Activated naive CD4-positive, alpha-beta T cell treated with anti-CD3 and anti-CD28 coated beads, Interleukin-2, amount 50 U/mL, for 16 hours (primary cell): ENCODE results near the gene SEC14L2.
"Not testable (repeated sequence)": the region's sequence is repeated elsewhere in the genome, so short reads cannot be mapped to it uniquely, and the experiment has no call there.

ENCODE experiments used
- DNase-seq: peaks from one replicate; pipeline ENCODE4 v3.0.0-alpha.2; 2020

SEC14L2 gene

DNA sequence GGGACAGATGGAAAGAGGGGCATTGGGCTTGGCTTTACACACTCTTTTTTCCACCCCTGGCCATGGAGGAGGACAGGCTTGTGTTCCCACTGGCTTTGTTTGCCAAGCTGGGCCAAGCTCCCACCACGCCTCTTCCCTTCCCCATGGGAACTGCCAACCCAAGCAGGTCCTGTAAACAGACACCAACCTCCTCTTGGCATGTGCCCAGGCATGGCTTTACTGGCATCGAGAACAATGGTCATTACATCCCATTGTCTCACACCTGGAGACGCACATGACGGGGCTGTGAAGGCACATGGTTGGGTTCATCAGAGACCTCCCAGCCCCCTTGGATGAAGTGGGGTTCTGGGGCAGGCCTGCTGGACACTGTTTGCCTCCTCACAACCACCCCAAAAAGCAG is 63.3 kb downstream of the SEC14L2 start:
- DNase-seq, result no peak

DNA sequence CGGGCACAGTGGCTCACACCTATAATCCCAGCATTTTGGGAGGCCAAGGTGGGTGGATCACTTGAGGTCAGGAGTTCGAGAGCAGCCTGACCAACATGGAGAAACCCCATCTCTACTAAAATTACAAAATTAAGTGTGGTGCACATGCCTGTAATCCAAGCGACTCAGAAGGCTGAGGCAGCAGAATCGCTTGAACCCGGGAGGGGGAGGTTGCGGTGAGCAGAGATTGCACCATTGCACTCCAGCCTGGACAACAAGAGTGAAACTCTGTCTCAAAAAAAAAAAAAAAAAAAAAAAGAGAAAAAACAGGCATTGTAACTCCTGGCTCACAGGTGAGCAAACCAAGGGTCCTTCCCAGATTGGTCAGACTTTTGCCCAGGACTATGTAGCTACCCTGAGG is 63.7 kb downstream of the SEC14L2 start:
- DNase-seq, result not testable (repeated sequence)

DNA sequence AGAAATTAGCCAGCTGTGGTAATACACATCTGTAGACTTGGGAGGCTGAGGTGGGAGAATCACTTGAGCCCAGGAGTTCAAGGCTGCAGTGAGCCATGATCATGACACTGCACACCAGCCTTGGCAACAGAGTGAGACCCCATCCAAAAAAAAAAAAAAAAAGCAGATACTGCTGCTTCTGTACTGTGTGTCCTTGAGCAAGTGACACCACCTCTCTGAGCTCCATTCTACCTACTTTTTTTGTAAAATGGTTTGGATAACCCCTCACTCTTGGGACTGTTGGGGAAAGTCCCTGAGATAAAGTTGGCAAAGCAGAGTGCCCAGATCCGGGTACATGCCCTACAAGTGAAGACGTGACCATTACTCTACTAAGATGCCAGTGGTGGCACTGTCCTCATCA is 72.3 kb downstream of the SEC14L2 start:
- DNase-seq, result no peak

DNA sequence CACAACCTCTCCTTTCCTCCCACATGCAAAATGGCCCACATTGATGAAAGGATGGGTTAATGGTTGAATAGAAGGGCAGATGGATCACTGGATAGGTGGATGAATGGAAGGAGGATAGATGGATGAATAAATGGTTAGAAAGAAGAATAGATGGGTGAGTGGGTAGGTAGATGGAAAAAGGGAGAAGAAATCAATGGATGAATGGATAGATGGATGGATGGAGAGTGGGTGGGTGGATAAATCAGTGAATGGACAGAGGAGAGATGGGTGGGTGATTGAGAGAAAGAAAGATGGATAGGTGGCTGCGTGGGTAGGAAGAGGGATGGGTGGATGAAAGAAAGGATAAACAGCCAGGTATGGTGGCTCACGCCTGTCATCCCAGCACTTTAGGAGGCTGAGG is 73.8 kb downstream of the SEC14L2 start:
- no peak for DNase-seq

DNA sequence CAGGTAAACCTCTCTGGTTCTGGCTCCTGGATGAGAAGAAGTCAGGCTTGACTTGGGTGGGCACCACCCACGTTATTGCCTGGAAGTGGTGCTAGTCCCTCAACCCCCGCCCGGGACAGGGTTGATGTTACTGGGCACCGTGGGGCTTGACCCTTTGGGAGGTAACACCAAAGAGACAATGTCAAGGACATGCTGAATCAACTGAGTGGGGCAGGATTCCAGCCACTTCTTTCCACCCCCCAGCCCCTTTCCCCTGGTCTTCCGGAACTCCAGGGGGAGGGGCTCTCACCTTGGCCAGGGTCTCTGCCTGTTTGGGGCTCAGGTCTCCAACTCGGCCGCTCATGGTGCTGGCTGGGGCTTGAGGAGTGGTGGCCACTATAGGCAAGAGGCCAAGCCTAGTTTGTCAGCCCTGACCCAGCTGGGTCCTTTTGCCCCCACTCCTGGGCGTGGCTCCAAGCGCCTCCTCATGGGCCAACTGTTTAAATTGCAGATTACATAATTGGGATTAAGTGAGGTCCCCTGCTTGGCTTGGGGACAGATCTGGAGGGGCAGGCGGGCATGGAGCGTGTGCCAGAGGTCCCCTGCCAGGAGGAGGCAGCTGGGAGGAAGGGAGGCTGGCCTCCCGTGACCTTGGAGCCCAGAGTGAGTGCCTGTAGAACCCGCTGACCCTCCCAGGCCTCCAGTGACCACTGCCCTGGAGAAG is 74.9 kb downstream of the SEC14L2 start, which contains the start of gene SEC14L3:
TSS of gene SEC14L3 (minus strand) at position 402 of the 703 bp plus-strand sequence. CDS start at position 343, 59 bp downstream.
- DNase-seq, result no peak

DNA sequence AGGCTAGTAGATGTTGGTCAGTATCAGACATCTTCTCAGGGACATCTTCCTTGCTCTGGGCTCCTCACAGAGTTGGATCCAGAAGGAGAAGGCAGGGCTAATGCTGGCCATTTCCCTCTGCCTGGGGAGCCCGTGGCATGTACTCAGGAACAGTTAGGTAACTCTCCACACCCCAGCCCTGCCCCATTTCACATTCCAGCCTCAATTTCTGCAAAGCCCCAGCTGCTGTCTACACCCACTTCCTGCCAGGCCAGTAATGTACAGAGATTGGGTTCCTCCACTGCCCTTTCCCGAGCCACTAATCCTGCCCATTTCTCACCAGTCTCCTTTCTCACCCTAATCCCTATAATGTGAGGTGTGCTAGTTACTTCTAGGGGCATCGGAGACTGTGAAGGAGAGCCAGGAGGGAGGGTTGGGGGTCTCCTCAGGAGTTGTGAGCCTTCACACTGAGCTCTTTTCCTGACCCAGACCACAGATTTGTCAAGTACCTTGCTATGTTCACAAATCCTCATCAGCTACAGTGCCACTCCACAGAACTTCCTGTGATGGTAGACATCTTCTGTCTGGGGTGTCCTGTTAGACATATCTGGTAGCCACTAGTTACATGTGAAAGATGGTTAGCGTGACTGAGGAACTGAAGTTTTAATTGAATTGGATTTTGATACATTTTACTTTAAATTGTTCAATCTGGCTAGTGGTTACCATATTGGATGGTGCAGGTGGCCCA is 76.3 kb downstream of the SEC14L2 start:
- DNase-seq, result no peak

DNA sequence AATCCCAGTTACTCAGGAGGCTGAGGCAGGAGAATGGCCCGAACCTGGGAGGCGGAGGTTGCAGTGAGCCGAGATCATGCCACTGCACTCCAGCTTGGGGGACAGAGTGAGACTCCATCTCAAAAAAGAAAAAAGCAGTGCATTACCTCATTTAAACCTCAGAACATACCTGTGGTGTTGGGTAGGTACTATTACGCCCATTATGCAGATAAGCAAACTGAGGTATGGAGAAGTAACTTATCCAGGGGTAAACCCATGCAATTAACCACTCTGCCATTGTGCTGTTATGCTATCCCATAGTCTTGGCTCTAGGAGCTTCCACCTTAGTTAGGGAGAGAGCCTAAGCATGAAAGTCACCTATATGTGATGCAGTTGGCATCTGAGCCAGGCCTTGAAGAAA is 77.3 kb downstream of the SEC14L2 start:
- DNase-seq, result no peak
